Measurements from ENCODE around the gene PLK3. TPM values are rescaled to one million over a fixed set of nuclear protein-coding genes. Genes with fewer than 3 reads are reported as not detected.
"Not testable (repeated sequence)": the region's sequence is repeated elsewhere in the genome, so short reads cannot be mapped to it uniquely, and the experiment has no call there.

Gene PLK3
- total RNA-seq, 4 donors from 2014 or later = 10.6 to 29.3 (median 26.3) TPM

- DNase-seq (ENCODE audit: low spot score in 2 of 2) = peak in 1 of 2 donors; percentile 1
- no peaks in the 10 kb centered on the region for H3K9me3 ChIP-seq
- WGBS, 2 donors = 42 to 51% methylated on average over 8 of the region's 8 CpGs
- H3K4me1 ChIP-seq = peaks cover 0 to 86% (median 69%) of the 10 kb centered on the region in 4 donors
- no peaks in the 10 kb centered on the region for H3K27me3 ChIP-seq
- H3K27ac ChIP-seq = peak overlapping the region in 3 of 4 donors; percentile 100
- TF ChIP-seq, protein P1, sequence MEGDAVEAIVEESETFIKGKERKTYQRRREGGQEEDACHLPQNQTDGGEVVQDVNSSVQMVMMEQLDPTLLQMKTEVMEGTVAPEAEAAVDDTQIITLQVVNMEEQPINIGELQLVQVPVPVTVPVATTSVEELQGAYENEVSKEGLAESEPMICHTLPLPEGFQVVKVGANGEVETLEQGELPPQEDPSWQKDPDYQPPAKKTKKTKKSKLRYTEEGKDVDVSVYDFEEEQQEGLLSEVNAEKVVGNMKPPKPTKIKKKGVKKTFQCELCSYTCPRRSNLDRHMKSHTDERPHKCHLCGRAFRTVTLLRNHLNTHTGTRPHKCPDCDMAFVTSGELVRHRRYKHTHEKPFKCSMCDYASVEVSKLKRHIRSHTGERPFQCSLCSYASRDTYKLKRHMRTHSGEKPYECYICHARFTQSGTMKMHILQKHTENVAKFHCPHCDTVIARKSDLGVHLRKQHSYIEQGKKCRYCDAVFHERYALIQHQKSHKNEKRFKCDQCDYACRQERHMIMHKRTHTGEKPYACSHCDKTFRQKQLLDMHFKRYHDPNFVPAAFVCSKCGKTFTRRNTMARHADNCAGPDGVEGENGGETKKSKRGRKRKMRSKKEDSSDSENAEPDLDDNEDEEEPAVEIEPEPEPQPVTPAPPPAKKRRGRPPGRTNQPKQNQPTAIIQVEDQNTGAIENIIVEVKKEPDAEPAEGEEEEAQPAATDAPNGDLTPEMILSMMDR (IDR thresholded peaks at IDR 0.05) = no peak
- no peak for TF ChIP-seq POLR2A (IDR thresholded peaks at IDR 0.05)
- TF ChIP-seq EP300 (IDR thresholded peaks at IDR 0.05) = no peak
- no peak overlapping the region for H3K4me3 ChIP-seq
- H3K36me3 ChIP-seq = peaks cover 0 to 4% (median 0%) of the 10 kb centered on the region in 3 donors
Measured at GRCh38 chr1:44811234-44811633, 11.1 kb downstream of the PLK3 start.

GRCh38 chr1:44812822-44813543 lies 12.8 kb downstream of the PLK3 start:
- Histone ChIP-seq H3K4me1 (peaks cover 0 to 69% (median 55%) of the 10 kb centered on the region in 4 donors), H3K9me3 (no peaks in the 10 kb centered on the region), H3K27ac (peak overlapping the region; percentile 70 to 100 (median 97)), H3K36me3 (no peaks in the 10 kb centered on the region), H3K27me3 (no peaks in the 10 kb centered on the region), H3K4me3 (peak overlapping the region; percentile 31 to 61 (median 48))
- DNase-seq (ENCODE audit: low spot score in 2 of 2) = no peak
- 43 to 58% methylated on average over 32 to 40 of the region's 48 CpGs for WGBS, 2 donors
- TF ChIP-seq POLR2A (IDR thresholded peaks at IDR 0.05) = no peak
- TF ChIP-seq, protein P1 (IDR thresholded peaks at IDR 0.05) = no peak
- TF ChIP-seq EP300 (IDR thresholded peaks at IDR 0.05) = no peak

GRCh38 chr1:44815926-44816325 lies 15.7 kb downstream of the PLK3 start:
- H3K27ac ChIP-seq, H3K4me3 ChIP-seq, H3K9me3 ChIP-seq, H3K36me3 ChIP-seq, H3K27me3 ChIP-seq: not testable (repeated sequence)
- WGBS, 2 donors = 88 to 95% methylated on average over 9 of the region's 9 CpGs
- H3K4me1 ChIP-seq = peaks cover 0 to 69% (median 38%) of the 10 kb centered on the region in 4 donors
- DNase-seq (ENCODE audit: low spot score in 2 of 2) = peak in 1 of 2 donors; percentile 9

DNA sequence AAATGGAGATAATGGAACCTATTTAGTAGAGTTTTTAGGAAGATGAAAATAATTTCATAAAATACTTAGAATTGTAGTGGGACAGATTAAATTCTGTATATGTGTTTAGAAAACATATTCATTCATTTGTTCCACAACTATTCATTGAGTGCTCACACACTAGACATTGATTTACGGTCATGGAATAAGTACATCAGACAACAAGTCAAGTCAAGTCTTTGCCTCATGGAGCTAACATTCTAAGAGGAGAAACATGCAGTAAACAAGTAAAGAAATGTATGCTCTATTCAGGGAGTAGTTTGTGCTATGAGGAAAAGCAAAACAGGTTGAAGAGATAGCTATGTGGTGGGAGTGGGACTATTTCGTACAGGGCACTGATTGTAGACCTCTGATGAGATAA lies 17.1 kb downstream of the PLK3 start:
- peaks cover 0 to 63% (median 28%) of the 10 kb centered on the region in 4 donors for H3K4me1 ChIP-seq
- no peaks in the 10 kb centered on the region for H3K9me3 ChIP-seq
- peaks cover 0 to 5% (median 0%) of the 10 kb centered on the region in 3 donors for H3K36me3 ChIP-seq
- WGBS, 2 donors = 78 to 90% methylated on average over 2 of the region's 2 CpGs
- no peak for TF ChIP-seq EP300 (IDR thresholded peaks at IDR 0.05)
- TF ChIP-seq, protein P1 (IDR thresholded peaks at IDR 0.05) = no peak
- no peak for TF ChIP-seq POLR2A (IDR thresholded peaks at IDR 0.05)
- no peak for DNase-seq (ENCODE audit: low spot score in 2 of 2)
- no peak overlapping the region for H3K4me3 ChIP-seq
- H3K27me3 ChIP-seq = no peaks in the 10 kb centered on the region
- no peak overlapping the region for H3K27ac ChIP-seq

DNA sequence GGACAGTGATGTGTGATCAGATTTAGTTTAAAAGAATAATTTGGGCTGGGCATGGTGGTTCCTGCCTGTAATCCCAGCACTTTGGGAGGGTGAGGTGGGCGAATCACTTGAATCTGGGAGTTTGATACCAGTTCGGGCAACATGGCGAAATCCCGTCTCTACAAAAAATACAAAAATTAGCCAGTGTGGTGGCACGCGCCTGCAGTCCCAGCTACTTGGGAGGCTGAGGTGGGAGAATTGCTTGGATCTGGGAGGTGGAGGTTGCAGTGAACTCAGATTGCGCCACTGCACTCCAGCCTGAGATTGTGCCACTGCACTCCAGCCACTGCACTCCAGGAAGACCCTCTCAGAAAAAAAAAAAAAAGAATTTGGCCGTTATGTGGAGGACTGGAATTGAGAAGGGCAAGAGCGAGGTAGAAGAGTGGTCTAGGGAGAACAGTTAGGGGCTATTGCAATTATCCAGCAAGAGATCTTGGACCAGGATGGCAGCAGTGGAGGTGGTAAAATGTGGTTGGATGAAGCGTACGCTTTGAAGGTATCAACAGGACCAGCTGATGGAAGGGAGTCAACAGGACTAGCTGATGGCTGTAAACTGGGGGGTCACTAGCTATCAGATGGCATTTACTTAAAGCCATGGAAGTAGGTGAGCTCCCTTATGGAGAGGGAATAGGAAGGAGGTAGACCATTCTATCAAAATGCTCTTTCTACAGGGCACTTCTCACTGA lies 17.8 kb downstream of the PLK3 start:
- 93 to 95% methylated on average over 11 of the region's 11 CpGs for WGBS, 2 donors
- Histone ChIP-seq H3K4me1 (peaks cover 0 to 63% (median 26%) of the 10 kb centered on the region in 4 donors), H3K4me3 (no peak overlapping the region)

DNA sequence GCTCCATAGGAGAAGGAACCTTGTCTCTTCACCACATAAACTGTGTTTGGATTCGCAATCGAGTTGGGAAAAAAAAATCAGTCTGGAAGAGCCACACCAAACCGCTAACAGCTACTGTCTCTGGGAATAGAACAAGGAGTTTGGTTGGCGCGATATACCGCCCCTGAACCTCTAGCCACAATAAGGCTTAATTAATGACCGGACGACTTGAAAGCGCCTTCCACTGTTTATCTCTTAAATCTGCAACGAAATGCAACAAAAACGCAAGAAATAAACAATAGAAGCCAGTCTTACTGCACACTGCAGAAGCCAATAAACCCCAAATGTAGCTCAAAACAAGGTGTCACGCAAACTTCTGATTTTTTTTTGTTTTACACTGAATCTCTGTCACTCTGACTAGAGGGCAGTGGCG lies 19.0 kb downstream of the PLK3 start:
- peak overlapping the region; percentile 71 to 96 (median 96) for H3K27ac ChIP-seq
- peak in 1 of 2 donors; percentile 12 for DNase-seq (ENCODE audit: low spot score in 2 of 2)
- WGBS, 2 donors = 13 to 16% methylated on average over 13 of the region's 13 CpGs
- peaks cover 0 to 16% (median 0%) of the 10 kb centered on the region in 3 donors for H3K36me3 ChIP-seq
- TF ChIP-seq, protein P1 (IDR thresholded peaks at IDR 0.05) = no peak
- no peak for TF ChIP-seq EP300 (IDR thresholded peaks at IDR 0.05)
- TF ChIP-seq POLR2A (IDR thresholded peaks at IDR 0.05) = no peak
- no peaks in the 10 kb centered on the region for H3K9me3 ChIP-seq
- H3K4me1 ChIP-seq = peaks cover 0 to 59% (median 16%) of the 10 kb centered on the region in 4 donors
- H3K27me3 ChIP-seq = no peaks in the 10 kb centered on the region
- peak overlapping the region; percentile 13 to 66 (median 42) for H3K4me3 ChIP-seq

More for the DNA sequence above, 17.8 kb downstream of the PLK3 start:
- H3K9me3 ChIP-seq = no peaks in the 10 kb centered on the region
- H3K27ac ChIP-seq = peak overlapping the region in 2 of 4 donors; percentile 40 to 96
- H3K36me3 ChIP-seq = peaks cover 0 to 12% (median 0%) of the 10 kb centered on the region in 3 donors
- DNase-seq (ENCODE audit: low spot score in 2 of 2) = peak in 1 of 2 donors; percentile 7
- no peaks in the 10 kb centered on the region for H3K27me3 ChIP-seq
- no peak for TF ChIP-seq EP300 (IDR thresholded peaks at IDR 0.05)
